ENCODE data around the gene ZBTB6. TPM values are rescaled to one million over a fixed set of nuclear protein-coding genes. Genes with fewer than 3 reads are reported as not detected.

ZBTB6 gene
- total and polyA plus RNA-seq, 2 of the 8 experiments (the other 6 are each of a cell fraction or from before 2014, with no cell fraction given) = 2.0 to 10.0 TPM

GRCh38 chr9:122923947-122924346, 10.8 kb upstream of the ZBTB6 start:
- peaks cover 0 to 65% of the 10 kb centered on the region in 2 experiments; a peak in 2 of 4 replicates for H3K79me2 ChIP-seq (ENCODE audit: control insufficient read depth in 1 of 2, insufficient read depth in 2 of 2, low read length in 2 of 2)
- no peak overlapping the region for H2AFZ ChIP-seq (ENCODE audit: low read length)
- FAIRE-seq = no peak
- peaks cover 0 to 5% (median 3%) of the 10 kb centered on the region in 4 experiments; a peak in 5 of 8 replicates for H3K36me3 ChIP-seq (ENCODE audit: control insufficient read depth in 2 of 4, insufficient read depth in 4 of 4, low read length in 3 of 4)
- H3K27ac ChIP-seq (ENCODE audit: low read depth, low read length) = no peak overlapping the region
- no peak overlapping the region for H4K8ac ChIP-seq (ENCODE audit: extremely low read depth, insufficient read depth, low read length)
- WGBS, 2 experiments (ENCODE audit: extremely low coverage in 1 of 2, insufficient coverage in 1 of 2, insufficient read length in 1 of 2, insufficient replicate concordance in 2 of 2, low coverage in 1 of 2, low lambda C conversion rate in 2 of 2, missing lambda C conversion rate in 1 of 2) = 94% methylated on average over 3 of the region's 3 CpGs; no CpG with 5 or more reads in 1 of the 2 experiments
- no peak overlapping the region for H3K14ac ChIP-seq (ENCODE audit: insufficient read length)
- no peak overlapping the region for H3K9ac ChIP-seq (replicated peaks in 1 of 4; ENCODE audit: extremely low read depth in 1 of 4, low read depth in 3 of 4, low read length in 3 of 4)
- ChIA-PET CTCF (ENCODE audit: partially characterized antibody) (interaction anchor here (1.0 to 1.4 kb wide), 2 partner anchors 21 to 68 kb away, joined by 3 to 5 read pairs; no protein-coding TSS in a partner anchor), POLR2A (ENCODE audit: partially characterized antibody) (interaction anchor here (0.6 to 4.1 kb wide), 5 partner anchors 8 to 128 kb away, joined by 3 to 44 read pairs (median 7); partner anchors contain the start of genes RABGAP1, RC3H2, ZBTB26 and ZBTB6)
- TF ChIP-seq BRCA1 (IDR thresholded peaks at IDR 0.05; ENCODE audit: low read depth, low read length) (no peak), RNF2 (IDR thresholded peaks at IDR 0.05; ENCODE audit: borderline replicate concordance, low read depth, low read length, missing control alignments, poor library complexity, severe bottlenecking) (no peak), CREB1 (IDR thresholded peaks at IDR 0.05) (no peak), RBBP5 (IDR thresholded peaks at IDR 0.05; ENCODE audit: borderline replicate concordance, low read depth, low read length) (no peak), MAX (IDR thresholded peaks at IDR 0.05) (no peak), JUN (IDR thresholded peaks at IDR 0.05; ENCODE audit: low read depth, low read length) (no peak), POU5F1 (IDR thresholded peaks at IDR 0.05; ENCODE audit: low read depth, low read length) (no peak), GTF2F1 (IDR thresholded peaks at IDR 0.05; ENCODE audit: borderline replicate concordance, low read depth, low read length) (no peak), TCF12 (IDR thresholded peaks at IDR 0.05; ENCODE audit: low read depth, low read length) (no peak), SP4 (IDR thresholded peaks at IDR 0.05; ENCODE audit: low read length) (no peak), GABPA (IDR thresholded peaks at IDR 0.05; ENCODE audit: borderline replicate concordance, insufficient read depth, low read length) (no peak)
- no peak overlapping the region for H2BK20ac ChIP-seq (ENCODE audit: low read length)
- H3K4me1 ChIP-seq (replicated peaks in 1 of 4; ENCODE audit: control insufficient read depth in 3 of 4, insufficient read depth in 4 of 4, low read length in 3 of 4) = peaks cover 0 to 13% (median 5%) of the 10 kb centered on the region in 4 experiments; a peak in 5 of 7 replicates
- H2BK12ac ChIP-seq (ENCODE audit: low read depth, low read length) = no peak overlapping the region
- H3K23me2 ChIP-seq (ENCODE audit: low read depth, low read length) = no peaks in the 10 kb centered on the region; the same call in 1 of the 2 replicates
- H2AK5ac ChIP-seq (ENCODE audit: low read depth, low read length) = no peak overlapping the region
- no peak overlapping the region for H2BK120ac ChIP-seq (replicated peaks; ENCODE audit: low read depth, low read length)
- no peak overlapping the region for H3K56ac ChIP-seq (replicated peaks; ENCODE audit: insufficient read length, low read depth, low read length)
- no peak for DNase-seq (ENCODE audit: low read depth in 1 of 2, low spot score in 2 of 2)
- H3K9me3 ChIP-seq (ENCODE audit: insufficient read depth in 2 of 2, low read depth in 1 of 2, low read length in 1 of 2) = no peaks in the 10 kb centered on the region
- no peaks in the 10 kb centered on the region for H3K27me3 ChIP-seq (replicated peaks in 1 of 4; ENCODE audit: control insufficient read depth in 3 of 4, extremely low read depth in 1 of 4, insufficient read depth in 3 of 4, low read length in 3 of 4)
- H2BK15ac ChIP-seq (ENCODE audit: low read length) = no peak overlapping the region
- no peaks in the 10 kb centered on the region for H4K20me1 ChIP-seq (replicated peaks in 1 of 2; ENCODE audit: control insufficient read depth in 1 of 2, insufficient read depth in 2 of 2, low read length in 2 of 2)
- no peak overlapping the region for H3K18ac ChIP-seq (ENCODE audit: extremely low read depth, low read length)
- H4K5ac ChIP-seq (ENCODE audit: insufficient read length, low read depth, low read length) = no peak overlapping the region
- no peak overlapping the region for H3K4me2 ChIP-seq (ENCODE audit: insufficient read depth in 1 of 2, low read depth in 2 of 2, low read length in 2 of 2)
- H3K4me3 ChIP-seq (ENCODE audit: extremely low read depth in 1 of 4, insufficient read depth in 2 of 4, low read depth in 3 of 4, low read length in 4 of 4) = no peak overlapping the region
- no peak overlapping the region for H3K4ac ChIP-seq (replicated peaks; ENCODE audit: insufficient read length, low read depth, low read length)
- no peaks in the 10 kb centered on the region for H3K79me1 ChIP-seq (ENCODE audit: low read depth, low read length)
- H4K91ac ChIP-seq (replicated peaks; ENCODE audit: insufficient read length, low read length) = no peak overlapping the region
- H3K23ac ChIP-seq (ENCODE audit: insufficient read length) = no peak overlapping the region
- H2BK5ac ChIP-seq (ENCODE audit: low read depth, low read length) = no peak overlapping the region

Measured in H1 (cell line).